Cardiac muscle cell (in vitro differentiated cells and primary cell): ENCODE data around the gene RHOBTB1. TPM values are rescaled to one million over a fixed set of nuclear protein-coding genes. Genes with fewer than 3 reads are reported as not detected.

ENCODE experiments used
- DNase-seq, 2 donors: peaks; one replicate each; pipeline versions ENCODE4 v3.0.0 to v3.0.0-alpha.2; 2010 to 2017; ENCODE audit warnings: low read depth in 1 of 2, low spot score in 1 of 2
- H3K27ac ChIP-seq: fragments of 200-600 bp; sonication (generic); 2 replicates; pipeline ENCODE4 v1.5.1; 2016
- H3K27me3 ChIP-seq: fragments of 200-600 bp; sonication (generic); 2 replicates; pipeline ENCODE4 v1.6.0; 2016; ENCODE audit warnings: control low read depth
- H3K36me3 ChIP-seq: fragments of 200-600 bp; sonication (generic); 2 replicates; pipeline ENCODE4 v1.5.1; 2016; ENCODE audit warnings: control low read depth
- H3K4me1 ChIP-seq: fragments of 200-600 bp; sonication (generic); 2 replicates; pipeline ENCODE4 v1.8.1; 2017; ENCODE audit warnings: low read depth, mild to moderate bottlenecking, mixed run types
- H3K4me3 ChIP-seq: fragments of 200-600 bp; sonication (generic); 2 replicates; pipeline ENCODE4 v1.5.1; 2016; ENCODE audit warnings: mild to moderate bottlenecking
- H3K9me3 ChIP-seq: fragments of 200-600 bp; sonication (generic); 2 replicates; pipeline ENCODE4 v1.5.1; 2017; ENCODE audit warnings: low read depth, mild to moderate bottlenecking, control low read depth
- CTCF ChIP-seq: IDR thresholded peaks from 2 replicates; pipeline ENCODE4 v1.5.1; 2012; ENCODE audit warnings: low read depth, mild to moderate bottlenecking, low read length
- polyA plus RNA-seq: library from polyadenylated mRNA; unstranded; fragments of >200 nt; fragmentation: Nextera tagmentation; extraction: Ambion mirVana; gene quantifications from 2 replicates; pipeline ENCODE4 v1.2.1, GENCODE V29; 2016
- total RNA-seq: library from RNA; depleted of rRNA; stranded (reverse); fragments of >200 nt; gene quantifications from 2 replicates; pipeline ENCODE4 v1.2.3, GENCODE V29; 2016

RHOBTB1 gene
- total and polyA plus RNA-seq, 2 experiments from 2014 or later = 12.5 to 23.6 TPM

GRCh38 chr10:60985951-60986350, 42.0 kb upstream of the RHOBTB1 start:
- Histone ChIP-seq H3K9me3 (no peaks in the 10 kb centered on the region), H3K27ac (no peak overlapping the region), H3K27me3 (no peaks in the 10 kb centered on the region), H3K4me3 (no peak overlapping the region), H3K36me3 (no peaks in the 10 kb centered on the region), H3K4me1 (peaks cover 4% of the 10 kb centered on the region)
- TF ChIP-seq CTCF = no peak
- DNase-seq = no peak

GRCh38 chr10:60980997-60981396, 37.0 kb upstream of the RHOBTB1 start:
- Histone ChIP-seq H3K27me3 (no peaks in the 10 kb centered on the region), H3K27ac (no peak overlapping the region), H3K36me3 (no peaks in the 10 kb centered on the region), H3K4me1 (peaks cover 11% of the 10 kb centered on the region), H3K4me3 (no peak overlapping the region), H3K9me3 (no peaks in the 10 kb centered on the region)
- no peak for DNase-seq
- TF ChIP-seq CTCF = no peak

GRCh38 chr10:60979667-60980104, 35.7 kb upstream of the RHOBTB1 start:
- DNase-seq = no peak
- Histone ChIP-seq H3K4me1 (peaks cover 11% of the 10 kb centered on the region), H3K27me3 (no peaks in the 10 kb centered on the region), H3K36me3 (no peaks in the 10 kb centered on the region), H3K27ac (no peak overlapping the region), H3K4me3 (no peak overlapping the region), H3K9me3 (no peaks in the 10 kb centered on the region)
- no peak for TF ChIP-seq CTCF

- H3K36me3 ChIP-seq = no peaks in the 10 kb centered on the region
- peaks cover 11% of the 10 kb centered on the region for H3K4me1 ChIP-seq
- TF ChIP-seq CTCF = no peak
- H3K27ac ChIP-seq = no peak overlapping the region
- H3K4me3 ChIP-seq = no peak overlapping the region
- no peaks in the 10 kb centered on the region for H3K27me3 ChIP-seq
- no peak for DNase-seq
- no peaks in the 10 kb centered on the region for H3K9me3 ChIP-seq
These were observed 34.5 kb upstream of the RHOBTB1 start for GRCh38 chr10:60978287-60979115.

GRCh38 chr10:60977161-60978122, 33.5 kb upstream of the RHOBTB1 start:
- H3K9me3 ChIP-seq = no peaks in the 10 kb centered on the region
- peaks cover 11% of the 10 kb centered on the region for H3K4me1 ChIP-seq
- TF ChIP-seq CTCF = no peak
- no peaks in the 10 kb centered on the region for H3K36me3 ChIP-seq
- H3K27me3 ChIP-seq = no peaks in the 10 kb centered on the region
- DNase-seq = no peak
- no peak overlapping the region for H3K4me3 ChIP-seq
- no peak overlapping the region for H3K27ac ChIP-seq
